Fibroblast of the aortic adventitia (primary cell): ENCODE measurements around the gene SNX11. TPM values are rescaled to one million over a fixed set of nuclear protein-coding genes. Genes with fewer than 3 reads are reported as not detected.

Source experiments
- DNase-seq: peaks from one replicate; pipeline ENCODE4 v3.0.0-alpha.2; 2010; ENCODE audit warnings: low read depth
- H3K4me3 ChIP-seq: 2 replicates; pipeline ENCODE4 v1.5.1; 2011; ENCODE audit warnings: low read depth, mild to moderate bottlenecking, control low read depth, low read length, moderate library complexity
- total RNA-seq: library from RNA; depleted of rRNA; stranded (reverse); fragments of >200 nt; gene quantifications from 2 replicates; pipeline ENCODE4 v1.2.3, GENCODE V29; 2012; ENCODE audit warnings: low replicate concordance
- TF ChIP-seq, protein P1 (sequence below): IDR thresholded peaks from 2 replicates; pipeline ENCODE4 v1.5.1; 2011; ENCODE audit warnings: mild to moderate bottlenecking, low read length, control low read depth, inconsistent platforms; ENCODE audit not compliant: insufficient read depth

SNX11 gene
- total RNA-seq, 1 donor: 11.5 TPM

DNA sequence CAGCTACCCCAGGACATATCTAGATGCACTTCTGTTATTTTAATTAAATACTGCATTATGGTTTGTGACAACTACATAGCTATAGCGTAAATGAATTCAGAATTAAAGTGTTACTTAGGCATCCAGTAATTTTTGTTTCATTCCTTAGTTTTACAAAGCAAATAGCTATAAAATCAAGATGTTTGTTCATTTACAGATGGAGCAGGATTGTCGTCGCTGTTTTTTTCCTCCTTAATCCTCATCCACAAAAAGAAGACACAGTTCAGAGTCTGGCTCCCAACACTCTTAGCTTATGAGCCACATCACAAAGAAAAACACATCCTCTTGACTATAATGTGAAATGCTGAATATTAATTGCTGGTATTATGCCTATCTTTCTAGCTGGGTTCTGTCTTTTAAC, 43.7 kb downstream of the SNX11 start:
- no peak overlapping the region for H3K4me3 ChIP-seq
- no peak for DNase-seq
- TF ChIP-seq, protein P1, sequence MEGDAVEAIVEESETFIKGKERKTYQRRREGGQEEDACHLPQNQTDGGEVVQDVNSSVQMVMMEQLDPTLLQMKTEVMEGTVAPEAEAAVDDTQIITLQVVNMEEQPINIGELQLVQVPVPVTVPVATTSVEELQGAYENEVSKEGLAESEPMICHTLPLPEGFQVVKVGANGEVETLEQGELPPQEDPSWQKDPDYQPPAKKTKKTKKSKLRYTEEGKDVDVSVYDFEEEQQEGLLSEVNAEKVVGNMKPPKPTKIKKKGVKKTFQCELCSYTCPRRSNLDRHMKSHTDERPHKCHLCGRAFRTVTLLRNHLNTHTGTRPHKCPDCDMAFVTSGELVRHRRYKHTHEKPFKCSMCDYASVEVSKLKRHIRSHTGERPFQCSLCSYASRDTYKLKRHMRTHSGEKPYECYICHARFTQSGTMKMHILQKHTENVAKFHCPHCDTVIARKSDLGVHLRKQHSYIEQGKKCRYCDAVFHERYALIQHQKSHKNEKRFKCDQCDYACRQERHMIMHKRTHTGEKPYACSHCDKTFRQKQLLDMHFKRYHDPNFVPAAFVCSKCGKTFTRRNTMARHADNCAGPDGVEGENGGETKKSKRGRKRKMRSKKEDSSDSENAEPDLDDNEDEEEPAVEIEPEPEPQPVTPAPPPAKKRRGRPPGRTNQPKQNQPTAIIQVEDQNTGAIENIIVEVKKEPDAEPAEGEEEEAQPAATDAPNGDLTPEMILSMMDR: no peak

DNA sequence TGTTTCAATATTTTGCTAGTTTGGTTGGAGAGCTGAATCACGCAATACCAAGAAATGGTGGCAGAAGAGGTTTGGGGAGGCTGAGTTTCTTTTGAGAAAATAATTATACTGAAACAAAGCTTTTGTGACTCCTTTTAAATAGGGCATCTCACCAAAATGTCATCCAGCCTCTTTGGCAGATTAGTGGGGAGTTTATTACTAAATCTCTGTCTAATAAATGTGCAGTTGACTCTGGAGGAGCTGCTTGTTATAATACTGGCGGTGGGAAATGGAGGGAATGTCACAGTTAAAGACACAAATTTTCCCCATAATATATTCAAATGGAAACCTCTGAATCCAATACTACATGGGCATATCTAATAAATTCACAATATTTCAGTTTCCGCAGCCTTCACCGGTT, 44.7 kb downstream of the SNX11 start:
- DNase-seq: no peak
- no peak overlapping the region for H3K4me3 ChIP-seq
- TF ChIP-seq, protein P1: no peak

DNA sequence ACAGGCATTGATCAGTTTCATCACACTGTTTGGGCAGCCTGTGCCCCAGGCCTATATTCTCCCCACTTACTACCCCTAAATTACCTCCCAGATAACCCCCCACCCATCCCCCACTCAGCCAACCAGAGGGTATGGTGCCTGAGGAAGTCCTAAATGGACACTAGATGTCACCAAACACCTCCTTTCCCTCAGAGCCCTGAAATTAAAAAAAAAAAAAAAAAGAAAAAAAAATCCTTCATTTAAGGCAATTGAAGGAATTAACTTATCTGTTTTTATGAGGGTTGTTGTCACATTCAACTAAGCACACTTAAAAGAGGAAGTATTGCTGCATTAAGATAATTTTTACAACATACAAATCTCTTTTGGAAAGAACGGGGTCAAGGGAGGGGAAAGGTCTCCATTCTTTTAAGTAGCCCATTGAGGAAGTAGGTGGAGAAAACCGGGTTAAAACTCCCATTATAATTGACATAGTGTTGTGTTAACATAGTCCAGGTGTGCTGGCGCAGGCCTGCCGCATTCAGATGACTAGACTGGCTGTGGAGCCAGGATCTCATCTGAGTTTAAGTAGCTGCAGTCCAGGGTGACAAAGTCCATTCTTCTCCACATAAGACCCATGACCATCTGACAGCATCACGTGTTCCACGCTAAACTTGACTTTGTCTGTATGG, 46.3 kb downstream of the SNX11 start:
- peak; percentile 67 for DNase-seq
- H3K4me3 ChIP-seq: no peak overlapping the region
- TF ChIP-seq, protein P1: peak; percentile 60

DNA sequence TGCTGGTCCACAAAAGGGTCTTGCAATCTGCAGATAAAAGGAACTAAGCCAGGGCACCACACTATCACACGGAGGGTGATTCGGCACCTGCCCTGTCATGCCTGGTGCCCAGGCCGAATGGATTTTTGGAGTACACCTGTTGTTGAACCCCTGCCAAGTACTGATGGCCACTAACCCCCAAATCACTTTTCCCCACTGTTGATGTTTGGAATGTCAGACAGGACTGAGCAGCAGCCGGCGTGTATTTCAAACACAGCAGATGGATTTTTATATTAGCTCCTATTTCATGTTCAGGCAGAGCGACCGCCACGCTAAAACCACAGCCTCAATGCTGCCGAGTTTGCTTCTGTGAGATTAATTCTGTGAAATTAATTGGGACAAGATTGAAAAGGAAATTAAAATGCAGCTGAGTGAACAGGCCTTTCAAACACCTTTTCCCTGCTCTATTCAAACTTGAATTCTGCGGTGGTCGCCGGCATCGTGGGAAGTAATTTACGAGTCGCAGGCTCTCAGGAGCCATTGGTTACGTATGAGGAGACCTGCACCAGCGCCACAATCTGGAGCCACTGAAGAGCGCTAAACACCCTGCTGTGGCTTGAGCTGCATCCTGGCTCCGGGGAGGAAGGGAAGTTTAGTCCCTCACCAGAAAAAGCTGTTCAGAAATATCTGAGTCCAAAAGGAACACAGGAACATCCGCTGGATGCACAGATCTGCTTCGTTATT, 48.5 kb downstream of the SNX11 start:
- DNase-seq: no peak
- TF ChIP-seq, protein P1: no peak
- no peak overlapping the region for H3K4me3 ChIP-seq

DNA sequence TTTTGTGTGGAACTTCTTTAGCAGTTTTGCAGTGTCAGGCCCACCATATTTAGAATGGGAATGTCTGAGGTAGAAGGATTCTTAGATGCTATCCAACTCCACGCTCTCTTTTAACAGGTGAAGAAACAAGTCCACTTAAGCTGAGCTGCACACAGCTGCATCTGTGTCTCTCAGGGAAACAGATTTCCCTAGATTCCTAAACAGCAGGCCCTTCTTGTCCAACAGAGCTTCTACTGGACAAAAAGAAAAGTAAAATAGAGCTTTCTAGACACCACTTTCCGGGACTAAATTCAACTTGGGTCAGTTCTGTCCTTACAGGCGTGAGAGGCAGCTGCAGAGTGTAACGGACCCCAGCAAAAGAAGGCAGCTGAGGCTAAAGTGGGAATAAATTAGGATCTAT, 51.7 kb downstream of the SNX11 start:
- no peak for DNase-seq
- H3K4me3 ChIP-seq: no peak overlapping the region
- TF ChIP-seq, protein P1: no peak

DNA sequence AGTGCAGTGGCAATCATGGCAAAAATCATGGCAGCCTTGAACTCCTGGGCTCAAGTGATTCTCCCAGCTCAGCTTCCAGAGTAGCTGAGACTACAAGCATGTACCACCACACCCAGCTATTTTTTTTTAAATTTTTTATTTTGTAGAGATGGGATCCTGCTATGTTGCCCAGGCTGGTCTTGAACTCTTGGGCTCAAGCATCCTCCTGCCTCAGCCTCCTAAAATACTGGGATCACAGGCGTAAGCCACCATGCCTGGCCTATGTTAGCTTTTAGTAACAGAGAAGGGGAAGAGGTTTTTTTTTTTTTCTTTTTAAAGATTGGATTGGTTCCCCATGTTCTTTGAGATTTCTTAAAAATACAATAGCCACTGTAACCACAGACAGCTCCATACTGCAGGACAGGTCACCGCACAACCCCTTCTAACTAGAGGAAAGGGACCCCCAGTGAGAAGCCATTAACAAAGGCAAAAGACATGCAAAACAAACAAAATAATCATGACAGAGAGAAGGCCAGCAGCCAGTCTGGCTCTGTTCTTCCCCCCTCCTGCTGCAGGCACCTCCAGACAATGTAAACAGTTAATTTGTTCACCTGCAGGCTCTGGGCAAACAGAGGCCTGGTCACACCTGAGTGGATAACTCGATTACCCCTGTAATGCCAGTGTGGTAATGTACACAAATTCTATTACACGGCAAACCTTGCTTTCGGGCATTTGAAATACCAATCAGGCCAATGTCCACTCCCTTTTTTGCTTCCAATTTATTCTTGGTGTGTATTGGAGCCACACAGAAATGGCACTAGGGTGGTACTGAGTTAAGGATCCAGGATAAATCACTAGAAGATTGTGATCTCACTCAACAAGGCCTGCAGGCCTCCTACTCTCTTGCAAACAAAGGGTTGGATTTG, 52.9 kb downstream of the SNX11 start:
- TF ChIP-seq, protein P1: no peak

More for the DNA sequence above, 52.9 kb downstream of the SNX11 start:
- no peak for DNase-seq
- H3K4me3 ChIP-seq: no peak overlapping the region
